ENCODE results near the gene PHF11.

Gene PHF11

GRCh38 chr13:49502954-49503353, 7.2 kb downstream of the PHF11 start:
- Histone ChIP-seq H3K36me3 (ENCODE audit: control insufficient read depth in 2 of 2, insufficient read depth in 1 of 2, low read length in 2 of 2) (no peaks in the 10 kb centered on the region), H3K27ac (ENCODE audit: extremely low read depth, low read depth, low read length) (no peak overlapping the region), H3K4me1 (ENCODE audit: control insufficient read depth, insufficient read depth, low read length) (no peaks in the 10 kb centered on the region), H3K9me3 (ENCODE audit: control insufficient read depth, insufficient read depth, low read depth, low read length) (no peaks in the 10 kb centered on the region), H3K4me3 (ENCODE audit: low read depth, low read length) (no peak overlapping the region)
- POLR2A ChIA-PET: no interaction called here
- CTCF ChIA-PET: interaction anchor here (0.6 to 0.7 kb wide), 2 partner anchors 515 to 735 kb away, joined by 3 read pairs; no protein-coding TSS in a partner anchor
- TF ChIP-seq SP2 (tag by site-specific recombination; IDR thresholded peaks at IDR 0.05): no peak
- no peak for TF ChIP-seq ZNF266 (tag by site-specific recombination; IDR thresholded peaks at IDR 0.05; ENCODE audit: low read depth)
- no peak for TF ChIP-seq ZNF114 (tag by site-specific recombination; IDR thresholded peaks at IDR 0.05)
- no peak for TF ChIP-seq ZNF175 (tag by site-specific recombination; IDR thresholded peaks at IDR 0.05)
- TF ChIP-seq ZNF544 (tag by site-specific recombination; IDR thresholded peaks at IDR 0.05): no peak
- no peak for TF ChIP-seq ZNF610 (tag by site-specific recombination; IDR thresholded peaks at IDR 0.05; ENCODE audit: borderline replicate concordance)

- TF ChIP-seq ZNF140 (tag by site-specific recombination; IDR thresholded peaks at IDR 0.05) (no peak), ZNF658 (tag by site-specific recombination; IDR thresholded peaks at IDR 0.05) (no peak), ZBTB6 (tag by site-specific recombination; IDR thresholded peaks at IDR 0.05) (no peak), GLI4 (tag by site-specific recombination; IDR thresholded peaks at IDR 0.05) (no peak), ZNF555 (tag by site-specific recombination; conservative IDR thresholded peaks at IDR 0.05) (no peak), ZNF621 (tag by site-specific recombination; IDR thresholded peaks at IDR 0.05) (no peak), ZFP69B (tag by site-specific recombination; IDR thresholded peaks at IDR 0.05) (no peak), GLIS1 (tag by site-specific recombination; IDR thresholded peaks at IDR 0.05) (no peak)
- no peaks in the 10 kb centered on the region for H3K36me3 ChIP-seq (ENCODE audit: control insufficient read depth in 2 of 2, insufficient read depth in 1 of 2, low read length in 2 of 2)
These were observed 8.2 kb downstream of the PHF11 start for GRCh38 chr13:49503951-49504350.

GRCh38 chr13:49512578-49512977, 16.8 kb downstream of the PHF11 start:
- ChIA-PET CTCF (no interaction called here), POLR2A (no interaction called here)
- H3K27ac ChIP-seq (ENCODE audit: extremely low read depth, low read depth, low read length): no peak overlapping the region
- H3K9me3 ChIP-seq (ENCODE audit: control insufficient read depth, insufficient read depth, low read depth, low read length): no peaks in the 10 kb centered on the region
- H3K4me3 ChIP-seq (ENCODE audit: low read depth, low read length): no peak overlapping the region
- H3K36me3 ChIP-seq (ENCODE audit: control insufficient read depth in 2 of 2, insufficient read depth in 1 of 2, low read length in 2 of 2): no peaks in the 10 kb centered on the region
- no peaks in the 10 kb centered on the region for H3K4me1 ChIP-seq (ENCODE audit: control insufficient read depth, insufficient read depth, low read length)
- no peak for TF ChIP-seq ZNF830 (tag by site-specific recombination; IDR thresholded peaks at IDR 0.05; ENCODE audit: low read depth)
- no peak for TF ChIP-seq ZNF561 (tag by site-specific recombination; IDR thresholded peaks at IDR 0.05; ENCODE audit: borderline replicate concordance)
- no peak for TF ChIP-seq ZNF660 (tag by site-specific recombination; IDR thresholded peaks at IDR 0.05)
- no peak for TF ChIP-seq ZNF114 (tag by site-specific recombination; IDR thresholded peaks at IDR 0.05)
- TF ChIP-seq BCL11A (tag by site-specific recombination; IDR thresholded peaks at IDR 0.05; ENCODE audit: low read depth): no peak
- TF ChIP-seq FEZF1 (tag by site-specific recombination; IDR thresholded peaks at IDR 0.05): no peak
- TF ChIP-seq ZNF747 (tag by site-specific recombination; IDR thresholded peaks at IDR 0.05): no peak
- TF ChIP-seq ZNF174 (tag by site-specific recombination; IDR thresholded peaks at IDR 0.05): no peak
- TF ChIP-seq ZNF155 (tag by site-specific recombination; IDR thresholded peaks at IDR 0.05): no peak
- no peak for TF ChIP-seq ZNF423 (tag by site-specific recombination; IDR thresholded peaks at IDR 0.05)
- TF ChIP-seq ZNF391 (tag by site-specific recombination; IDR thresholded peaks at IDR 0.05; ENCODE audit: borderline replicate concordance, low read depth): no peak
- TF ChIP-seq ZNF274 (IDR thresholded peaks at IDR 0.05; ENCODE audit: low read length): no peak
- no peak for TF ChIP-seq ZNF274 (tag by site-specific recombination; IDR thresholded peaks at IDR 0.05; ENCODE audit: borderline replicate concordance)
- TF ChIP-seq ZSCAN30 (tag by site-specific recombination; IDR thresholded peaks at IDR 0.05): no peak
- no peak for TF ChIP-seq GLI2 (tag by site-specific recombination; IDR thresholded peaks at IDR 0.05; ENCODE audit: borderline replicate concordance, low read depth)

More at GRCh38 chr13:49503951-49504350, 8.2 kb downstream of the PHF11 start:
- H3K4me1 ChIP-seq (ENCODE audit: control insufficient read depth, insufficient read depth, low read length): no peaks in the 10 kb centered on the region
- H3K9me3 ChIP-seq (ENCODE audit: control insufficient read depth, insufficient read depth, low read depth, low read length): no peaks in the 10 kb centered on the region
- POLR2A ChIA-PET: no interaction called here
- CTCF ChIA-PET: no interaction called here
- H3K4me3 ChIP-seq (ENCODE audit: low read depth, low read length): no peak overlapping the region
- H3K27ac ChIP-seq (ENCODE audit: extremely low read depth, low read depth, low read length): no peak overlapping the region
